Spleen (tissue), 11 donors: ENCODE results near the gene AURKA. TPM values are rescaled to one million over a fixed set of nuclear protein-coding genes. Genes with fewer than 3 reads are reported as not detected.

Experiments
- DNase-seq: peaks from one replicate; pipeline ENCODE4 v3.0.0-alpha.2; 2020
- H3K27ac ChIP-seq, 8 donors: fragments of 200-600 bp; sonication (generic) in 7 of 8; 1 replicate in 4 of 8; 2 replicates in 4 of 8; pipeline versions ENCODE4 v1.5.0 to v1.8.0; 2016 to 2021; ENCODE audit warnings: inconsistent platforms in 4 of 8, mild to moderate bottlenecking in 4 of 8, moderate library complexity in 1 of 8
- H3K27me3 ChIP-seq, 7 donors: fragments of 200-600 bp; sonication (generic) in 6 of 7; replicated peaks in 1 of 7; 1 replicate in 4 of 7; 2 replicates in 3 of 7; pipeline versions ENCODE4 v1.5.0 to v1.8.0; 2016 to 2021; ENCODE audit warnings: inconsistent platforms in 3 of 7, mild to moderate bottlenecking in 1 of 7
- H3K36me3 ChIP-seq, 6 donors: fragments of 200-600 bp; sonication (generic) in 5 of 6; 1 replicate in 4 of 6; 2 replicates in 2 of 6; pipeline versions ENCODE4 v1.5.0 to v1.8.0; 2016 to 2021; ENCODE audit warnings: inconsistent platforms in 2 of 6
- H3K4me1 ChIP-seq, 6 donors: fragments of 200-600 bp; sonication (generic) in 5 of 6; 1 replicate in 3 of 6; 2 replicates in 3 of 6; pipeline versions ENCODE4 v1.5.0 to v1.8.0; 2016 to 2021; ENCODE audit warnings: inconsistent platforms in 3 of 6
- H3K4me3 ChIP-seq, 8 donors: fragments of 200-600 bp; sonication (generic) in 7 of 8; 1 replicate in 4 of 8; 2 replicates in 4 of 8; pipeline versions ENCODE4 v1.5.0 to v1.8.0; 2016 to 2021; ENCODE audit warnings: inconsistent platforms in 4 of 8, mild to moderate bottlenecking in 4 of 8, moderate library complexity in 2 of 8
- H3K9me3 ChIP-seq, 8 donors: fragments of 200-600 bp; sonication (generic) in 7 of 8; 1 replicate in 4 of 8; 2 replicates in 4 of 8; pipeline versions ENCODE4 v1.5.0 to v1.8.0; 2016 to 2021; ENCODE audit warnings: inconsistent platforms in 4 of 8
- CTCF ChIP-seq, 11 experiments: fragments of 200-600 bp in 7 of 11; fragments of 450-650 bp in 4 of 11; sonication (generic) in 4 of 11; IDR thresholded peaks in 8 of 11; conservative IDR thresholded peaks in 3 of 11; 1 replicate in 7 of 11; 2 replicates in 4 of 11; pipeline versions ENCODE4 v1.4.0 to v1.8.0; 2016 to 2021; ENCODE audit warnings: antibody characterized with exemption in 11 of 11, inconsistent platforms in 4 of 11, mild to moderate bottlenecking in 1 of 11
- POLR2A ChIP-seq, 3 donors: fragments of 450-650 bp; IDR thresholded peaks; one replicate each; pipeline ENCODE4 v1.5.1; 2017; ENCODE audit warnings: antibody characterized with exemption in 3 of 3, mild to moderate bottlenecking in 1 of 3
- POLR2AphosphoS5 ChIP-seq, 3 donors: sonication (generic); formaldehyde crosslinking; IDR thresholded peaks; one replicate each; pipeline ENCODE4 v1.5.1; 2017; ENCODE audit warnings: antibody characterized with exemption in 3 of 3
- WGBS, 5 donors: extraction: QIAGEN DNeasy Blood & Tissue Kit in 3 of 5; methylation state at CpG; one replicate each; pipeline versions ENCODE4 v1.1.5 to v1.1.7; 2013 to 2018; 5-methylcytosine and 5-hydroxymethylcytosine counted together
- intact Hi-C: fragments of 100-400 bp; cut with DNase I; formaldehyde crosslinking; loops from one replicate; pipeline ENCODE4 v1.15.0; 2023; ENCODE audit warnings: low total_unique reads
- polyA plus RNA-seq, 3 donors: library from polyadenylated mRNA; stranded (reverse); fragments of 200-250 nt; gene quantifications; one replicate each; pipeline ENCODE4 v1.2.1, GENCODE V29; 2013
- total RNA-seq, 7 donors: library from RNA; depleted of rRNA in 3 of 7; stranded (reverse); fragments of >200 nt in 3 of 7; fragmentation: NEBNext Ultra II Directional in 4 of 7; extraction: Animal tissue kit (Norgen Biotek cat#: 25700) in 4 of 7; gene quantifications; one replicate each; pipeline versions ENCODE4 v1.1.0 to v1.2.1, GENCODE V29; 2016 to 2021
- donor health status: healthy with polysubstance abuse.
- donor health status: DM: no; HTN: no; CAD: no; lungs with moderate emphysema.
- donor health status: DM: no; HTN: no; CAD: no.
- donor health status: Bipolar disorder and iron deficiency.
- donor health status: healthy.
- donor health status: DM: no; HTN: no; CAD: no.
- donor health status: DM: yes; HTN: yes; CAD: no.

Gene AURKA
- total and polyA plus RNA-seq, 10 donors = 1.6 to 10.0 (median 6.1) TPM

- Histone ChIP-seq H3K4me3 (no peak overlapping the region), H3K27me3 (no peaks in the 10 kb centered on the region), H3K4me1 (peaks cover 6 to 97% (median 58%) of the 10 kb centered on the region in 6 donors), H3K36me3 (no peaks in the 10 kb centered on the region), H3K27ac (peak overlapping the region in 7 of 8 donors; percentile 55 to 90 (median 62)), H3K9me3 (no peaks in the 10 kb centered on the region)
- intact Hi-C loops = no loop called here
- peak in 1 of 3 donors; percentile 29 for TF ChIP-seq POLR2AphosphoS5 (IDR thresholded peaks at IDR 0.05)
- no peak for TF ChIP-seq CTCF (IDR thresholded peaks at IDR 0.05 in 8 of 11, conservative IDR thresholded peaks at IDR 0.05 in 3 of 11)
- DNase-seq = no peak
- WGBS, 5 donors = 53 to 75% (median 57%) methylated on average over 4 of the region's 4 CpGs
Measured at GRCh38 chr20:56422824-56423189, 30.8 kb upstream of the AURKA start.

GRCh38 chr20:56422076-56422823, 30.2 kb upstream of the AURKA start:
- TF ChIP-seq POLR2A (IDR thresholded peaks at IDR 0.05) (no peak), POLR2AphosphoS5 (IDR thresholded peaks at IDR 0.05) (no peak), CTCF (IDR thresholded peaks at IDR 0.05 in 8 of 11, conservative IDR thresholded peaks at IDR 0.05 in 3 of 11) (no peak)
- Histone ChIP-seq H3K9me3 (no peaks in the 10 kb centered on the region), H3K36me3 (peaks cover 0 to 1% (median 0%) of the 10 kb centered on the region in 6 donors), H3K27me3 (no peaks in the 10 kb centered on the region), H3K4me3 (no peak overlapping the region), H3K4me1 (peaks cover 6 to 97% (median 58%) of the 10 kb centered on the region in 6 donors), H3K27ac (peak overlapping the region in 7 of 8 donors; percentile 55 to 90 (median 62))
- 28 to 42% (median 36%) methylated on average over 9 of the region's 9 CpGs for WGBS, 5 donors
- intact Hi-C loops = no loop called here
- DNase-seq = no peak

GRCh38 chr20:56420940-56421688, 29.1 kb upstream of the AURKA start:
- TF ChIP-seq POLR2AphosphoS5 (IDR thresholded peaks at IDR 0.05) = no peak
- WGBS, 5 donors = 66 to 77% (median 73%) methylated on average over 11 of the region's 11 CpGs
- H3K27me3 ChIP-seq = no peaks in the 10 kb centered on the region
- peak overlapping the region in 7 of 8 donors; percentile 55 to 90 (median 85) for H3K27ac ChIP-seq
- H3K9me3 ChIP-seq = no peaks in the 10 kb centered on the region
- intact Hi-C loops = no loop called here
- H3K4me3 ChIP-seq = no peak overlapping the region
- H3K36me3 ChIP-seq = peaks cover 0 to 8% (median 0%) of the 10 kb centered on the region in 6 donors
- no peak for DNase-seq
- H3K4me1 ChIP-seq = peaks cover 6 to 98% (median 60%) of the 10 kb centered on the region in 6 donors

- intact Hi-C loops = no loop called here
- H3K27ac ChIP-seq = peak overlapping the region in 7 of 8 donors; percentile 51 to 90 (median 85)
- DNase-seq = no peak
- H3K36me3 ChIP-seq = peaks cover 0 to 8% (median 0%) of the 10 kb centered on the region in 6 donors
- WGBS, 5 donors = 64 to 87% (median 80%) methylated on average over 2 of the region's 2 CpGs
- peak overlapping the region in 1 of 8 donors; percentile 44 for H3K4me3 ChIP-seq
- no peaks in the 10 kb centered on the region for H3K27me3 ChIP-seq
- no peaks in the 10 kb centered on the region for H3K9me3 ChIP-seq
- peaks cover 6 to 100% (median 62%) of the 10 kb centered on the region in 6 donors for H3K4me1 ChIP-seq
- TF ChIP-seq CTCF (IDR thresholded peaks at IDR 0.05 in 8 of 11, conservative IDR thresholded peaks at IDR 0.05 in 3 of 11) (no peak), POLR2AphosphoS5 (IDR thresholded peaks at IDR 0.05) (no peak), POLR2A (IDR thresholded peaks at IDR 0.05) (no peak)
Measured at GRCh38 chr20:56420028-56420427, 28.0 kb upstream of the AURKA start.
